HepG2 (cell line): ENCODE measurements around the gene NSUN5. TPM values are rescaled to one million over a fixed set of nuclear protein-coding genes. Genes with fewer than 3 reads are reported as not detected.

Experiments
- ARID4A ChIP-seq: sonication (generic); formaldehyde crosslinking; IDR thresholded peaks from 2 replicates; pipeline ENCODE4 v1.5.0; 2020; ENCODE audit warnings: mild to moderate bottlenecking, missing genetic modification reagents, borderline replicate concordance
- ATRX ChIP-seq: sonication (generic); formaldehyde crosslinking; IDR thresholded peaks from 2 replicates; pipeline ENCODE4 v1.4.0; 2020; ENCODE audit warnings: missing genetic modification reagents, borderline replicate concordance
- CHCHD3 ChIP-seq: sonication (generic); formaldehyde crosslinking; IDR thresholded peaks from 2 replicates; pipeline ENCODE4 v1.8.0; 2022; ENCODE audit warnings: mild to moderate bottlenecking, missing genetic modification reagents, moderate library complexity
- DNMT3B ChIP-seq: conservative IDR thresholded peaks from 2 replicates; pipeline ENCODE4 v1.6.1; 2016; ENCODE audit warnings: missing biosample characterization, control low read depth
- GATAD1 ChIP-seq: IDR thresholded peaks from 2 replicates; pipeline ENCODE4 v1.6.1; 2016; ENCODE audit warnings: missing genetic modification reagents, missing compliant biosample characterization
- MEIS2 ChIP-seq: sonication (generic); formaldehyde crosslinking; IDR thresholded peaks from 2 replicates; pipeline ENCODE4 v1.9.0; 2021; ENCODE audit warnings: mild to moderate bottlenecking, missing genetic modification reagents
- MLLT10 ChIP-seq: sonication (generic); formaldehyde crosslinking; IDR thresholded peaks from 2 replicates; pipeline ENCODE4 v1.4.0; 2020; ENCODE audit warnings: missing genetic modification reagents
- MTA3 ChIP-seq: sonication (generic); formaldehyde crosslinking; IDR thresholded peaks from 2 replicates; pipeline ENCODE4 v1.4.0; 2020; ENCODE audit warnings: missing genetic modification reagents
- MTERF4 ChIP-seq: sonication (generic); formaldehyde crosslinking; IDR thresholded peaks from 2 replicates; pipeline ENCODE4 v1.8.0; 2023; ENCODE audit warnings: mild to moderate bottlenecking, missing genetic modification reagents
- NCOA1 ChIP-seq: sonication (generic); formaldehyde crosslinking; IDR thresholded peaks from 2 replicates; pipeline ENCODE4 v1.9.0; 2021; ENCODE audit warnings: missing genetic modification reagents
- NCOA2 ChIP-seq: sonication (generic); formaldehyde crosslinking; IDR thresholded peaks from 2 replicates; pipeline ENCODE4 v1.8.0; 2022; ENCODE audit warnings: inconsistent platforms
- NR1H2 ChIP-seq: sonication (generic); formaldehyde crosslinking; IDR thresholded peaks from 2 replicates; pipeline ENCODE4 v1.8.1; 2022; ENCODE audit warnings: low read depth, missing genetic modification reagents, borderline replicate concordance
- PHF8 ChIP-seq: sonication (generic); formaldehyde crosslinking; IDR thresholded peaks from 2 replicates; pipeline ENCODE4 v1.5.0; 2020; ENCODE audit warnings: missing genetic modification reagents
- PREB ChIP-seq: sonication (generic); formaldehyde crosslinking; IDR thresholded peaks from 2 replicates; pipeline ENCODE4 v1.4.0; 2020; ENCODE audit warnings: missing genetic modification reagents
- PRMT3 ChIP-seq: sonication (generic); formaldehyde crosslinking; IDR thresholded peaks from 2 replicates; pipeline ENCODE4 v1.8.1; 2022; ENCODE audit warnings: low read depth, mild to moderate bottlenecking, moderate library complexity, missing genetic modification reagents, borderline replicate concordance
- TGIF2 ChIP-seq: IDR thresholded peaks from 2 replicates; pipeline ENCODE4 v1.6.1; 2016; ENCODE audit warnings: control low read depth, missing compliant biosample characterization
- TMF1 ChIP-seq: sonication (generic); formaldehyde crosslinking; IDR thresholded peaks from 2 replicates; pipeline ENCODE4 v1.8.1; 2022; ENCODE audit warnings: low read depth, missing genetic modification reagents
- ZBTB21 ChIP-seq: sonication (generic); formaldehyde crosslinking; IDR thresholded peaks from 2 replicates; pipeline ENCODE4 v1.4.0; 2020; ENCODE audit warnings: missing genetic modification reagents
- ZNF136 ChIP-seq: sonication (generic); formaldehyde crosslinking; IDR thresholded peaks from 2 replicates; pipeline ENCODE4 v1.8.1; 2022; ENCODE audit warnings: low read depth, mild to moderate bottlenecking, moderate library complexity, missing genetic modification reagents
- ZNF143 ChIP-seq: sonication (generic); formaldehyde crosslinking; IDR thresholded peaks from 2 replicates; pipeline ENCODE4 v1.4.0; 2020; ENCODE audit warnings: missing genetic modification reagents
- ZNF263 ChIP-seq: sonication (generic); formaldehyde crosslinking; IDR thresholded peaks from 2 replicates; pipeline ENCODE4 v1.4.0; 2020; ENCODE audit warnings: missing genetic modification reagents
- ZNF484 ChIP-seq: sonication (generic); formaldehyde crosslinking; IDR thresholded peaks from 2 replicates; pipeline ENCODE4 v1.5.1; 2020; ENCODE audit warnings: mild to moderate bottlenecking, low read depth, missing genetic modification reagents, borderline replicate concordance
- ZNF549 ChIP-seq: sonication (generic); formaldehyde crosslinking; IDR thresholded peaks from 2 replicates; pipeline ENCODE4 v1.5.0; 2020; ENCODE audit warnings: missing genetic modification reagents
- ZNF782 ChIP-seq: sonication (generic); formaldehyde crosslinking; IDR thresholded peaks from 2 replicates; pipeline ENCODE4 v1.4.0; 2020; ENCODE audit warnings: missing genetic modification reagents, mild to moderate bottlenecking, borderline replicate concordance
- ZNF891 ChIP-seq: sonication (generic); formaldehyde crosslinking; IDR thresholded peaks from 2 replicates; pipeline ENCODE4 v1.5.0; 2020; ENCODE audit warnings: mild to moderate bottlenecking, missing genetic modification reagents
- polyA plus RNA-seq, 8 experiments: library from polyadenylated mRNA; depleted of rRNA in 3 of 8; stranded (reverse) in 7 of 8; unstranded in 1 of 8; fragments of >200 nt; fragmentation: Illumina TruSeq in 4 of 8; extraction: Trizol in 4 of 8; gene quantifications; 2 replicates each; pipeline versions ENCODE4 v1.2.1 to v1.2.3, GENCODE V29; 2011 to 2016; ENCODE audit warnings: low read depth in 4 of 8, missing spikeins in 1 of 8, mixed read lengths in 1 of 8; ENCODE audit not compliant: insufficient read depth in 1 of 8
- total RNA-seq, 5 experiments: library from RNA; depleted of rRNA; stranded (reverse); fragments of >200 nt; fragmentation: Illumina TruSeq; extraction: Trizol; gene quantifications; 2 replicates each; pipeline ENCODE4 v1.2.3, GENCODE V29; 2016; ENCODE audit warnings: low read depth in 1 of 5

Gene NSUN5
- total and polyA plus RNA-seq, 2 of the 13 experiments (the other 11 are each of a cell fraction or from before 2014, with no cell fraction given): 19.9 to 35.8 TPM

GRCh38 chr7:73343671-73344380, 35.2 kb upstream of the NSUN5 start (continued):
- TF ChIP-seq ZNF143 (CRISPR knock-in tag) (no peak), NCOA2 (CRISPR knock-in tag) (peak; percentile 46; the same call in 1 of the 2 replicates), ATRX (CRISPR knock-in tag) (no peak), TMF1 (no peak), ZNF549 (CRISPR knock-in tag) (no peak), NR1H2 (no peak), MTERF4 (CRISPR knock-in tag) (no peak), ZNF263 (CRISPR knock-in tag) (no peak), ZNF484 (CRISPR knock-in tag) (no peak), ZNF782 (CRISPR knock-in tag) (no peak), MLLT10 (CRISPR knock-in tag) (no peak), TGIF2 (CRISPR knock-in tag) (no peak), ZNF136 (CRISPR knock-in tag) (no peak), ZNF891 (CRISPR knock-in tag) (no peak), DNMT3B (CRISPR knock-in tag) (no peak), PRMT3 (CRISPR knock-in tag) (no peak), NCOA1 (CRISPR knock-in tag) (no peak), PREB (CRISPR knock-in tag) (no peak), MEIS2 (CRISPR knock-in tag) (no peak), MTA3 (CRISPR knock-in tag) (no peak), GATAD1 (no peak), CHCHD3 (CRISPR knock-in tag) (no peak), ARID4A (CRISPR knock-in tag) (no peak; the same call in 1 of the 2 replicates), ZBTB21 (no peak), PHF8 (CRISPR knock-in tag) (no peak)
